GM23338 (cell line): ENCODE results near the gene ZNF219. TPM values are rescaled to one million over a fixed set of nuclear protein-coding genes. Genes with fewer than 3 reads are reported as not detected.

Experiments used
- ATAC-seq: fragments of 200-7000 bp; cut with Tn5 transposase; 3 replicates; pipeline ENCODE4 v1.9.1; 2020
- DNase-seq: peaks from one replicate; pipeline ENCODE4 v3.0.0-alpha.2; 2015; ENCODE audit warnings: low spot score
- H2AFZ ChIP-seq: fragments of 200-600 bp; sonication (generic); 2 replicates; pipeline ENCODE4 v1.8.0; 2016; ENCODE audit warnings: antibody characterized with exemption, mild to moderate bottlenecking, moderate library complexity
- H3F3A ChIP-seq: fragments of 200-600 bp; sonication (generic); replicated peaks from 2 replicates; pipeline ENCODE4 v1.8.0; 2017; ENCODE audit warnings: antibody characterized with exemption, mixed run types, low read depth
- H3K27ac ChIP-seq: fragments of 200-600 bp; sonication (generic); 2 replicates; pipeline ENCODE4 v1.6.1; 2016; ENCODE audit warnings: low read depth
- H3K27me3 ChIP-seq: fragments of 200-600 bp; sonication (generic); 2 replicates; pipeline ENCODE4 v1.8.0; 2016; ENCODE audit warnings: mild to moderate bottlenecking, mixed run types, moderate library complexity; ENCODE audit not compliant: insufficient read depth
- H3K36me3 ChIP-seq: fragments of 200-600 bp; sonication (generic); 2 replicates; pipeline ENCODE4 v1.8.0; 2016; ENCODE audit warnings: mild to moderate bottlenecking; ENCODE audit not compliant: insufficient read depth
- H3K4me1 ChIP-seq: fragments of 200-600 bp; sonication (generic); 2 replicates; pipeline ENCODE4 v1.8.0; 2016; ENCODE audit warnings: mild to moderate bottlenecking, moderate library complexity; ENCODE audit not compliant: insufficient read depth
- H3K4me2 ChIP-seq: fragments of 200-600 bp; sonication (generic); 2 replicates; pipeline ENCODE4 v1.7.1; 2017; ENCODE audit warnings: mixed run types
- H3K4me3 ChIP-seq: fragments of 200-600 bp; sonication (generic); 2 replicates; pipeline ENCODE4 v1.6.1; 2016; ENCODE audit warnings: mixed run types
- H3K79me2 ChIP-seq: fragments of 200-600 bp; sonication (generic); replicated peaks from 2 replicates; pipeline ENCODE4 v1.8.0; 2017; ENCODE audit warnings: mild to moderate bottlenecking; ENCODE audit not compliant: insufficient read depth
- H3K9me2 ChIP-seq: fragments of 200-600 bp; sonication (generic); 2 replicates; pipeline ENCODE4 v1.8.0; 2017; ENCODE audit not compliant: insufficient read depth
- H4K20me1 ChIP-seq: fragments of 200-600 bp; sonication (generic); replicated peaks from 2 replicates; pipeline ENCODE4 v1.8.0; 2017; ENCODE audit warnings: mild to moderate bottlenecking; ENCODE audit not compliant: insufficient read depth
- H3K27ac Mint-ChIP-seq: 2 replicates; pipeline ENCODE4 v1.8.0; 2020; ENCODE audit warnings: inconsistent platforms, mild to moderate bottlenecking, moderate library complexity, mixed read lengths
- H3K27me3 Mint-ChIP-seq: 3 replicates; pipeline ENCODE4 v1.8.0; 2022; ENCODE audit warnings: low read depth, mild to moderate bottlenecking, moderate library complexity, mixed read lengths, inconsistent platforms; ENCODE audit not compliant: insufficient read depth, poor library complexity
- H3K36me3 Mint-ChIP-seq: 3 replicates; pipeline ENCODE4 v1.8.0; 2021; ENCODE audit warnings: low read depth, mild to moderate bottlenecking, inconsistent platforms, moderate library complexity, mixed read lengths
- H3K4me1 Mint-ChIP-seq: 3 replicates; pipeline ENCODE4 v1.8.0; 2020; ENCODE audit warnings: mild to moderate bottlenecking, inconsistent platforms, mixed read lengths
- H3K4me3 Mint-ChIP-seq: 3 replicates; pipeline ENCODE4 v1.8.0; 2021; ENCODE audit warnings: moderate library complexity, mild to moderate bottlenecking, inconsistent platforms, mixed read lengths
- H3K9me3 Mint-ChIP-seq: 3 replicates; pipeline ENCODE4 v1.8.0; 2020; ENCODE audit warnings: moderate library complexity, mild to moderate bottlenecking, inconsistent platforms, mixed read lengths
- CREB1 ChIP-seq: fragments of 250-450 bp; sonication (Bioruptor Pico); IDR thresholded peaks from 2 replicates; pipeline ENCODE4 v1.5.0; 2020; ENCODE audit warnings: low read depth, mild to moderate bottlenecking, moderate library complexity
- CTCF ChIP-seq, 2 experiments: fragments of 200-600 bp in 1 of 2; sonication (generic) in 1 of 2; conservative IDR thresholded peaks; 2 replicates each; pipeline versions ENCODE4 v1.5.1 to v1.6.1; 2016 to 2017; ENCODE audit warnings: antibody characterized with exemption in 2 of 2, low read depth in 2 of 2, mild to moderate bottlenecking in 2 of 2, moderate library complexity in 1 of 2
- JUNB ChIP-seq: IDR thresholded peaks from one replicate; pipeline ENCODE4 v1.6.1; 2016; ENCODE audit warnings: antibody characterized with exemption; ENCODE audit not compliant: unreplicated experiment
- POLR2AphosphoS5 ChIP-seq: IDR thresholded peaks from 2 replicates; pipeline ENCODE4 v1.6.1; 2016; ENCODE audit warnings: antibody characterized with exemption, low read depth
- REST ChIP-seq: IDR thresholded peaks from one replicate; pipeline ENCODE4 v1.6.1; 2018; ENCODE audit warnings: antibody characterized with exemption; ENCODE audit not compliant: unreplicated experiment
- STAT1 ChIP-seq: IDR thresholded peaks from one replicate; pipeline ENCODE4 v1.6.1; 2016; ENCODE audit warnings: antibody characterized with exemption; ENCODE audit not compliant: unreplicated experiment
- ZNF114 ChIP-seq: fragments of 250-450 bp; sonication (Bioruptor Pico); IDR thresholded peaks from 2 replicates; pipeline ENCODE4 v1.5.0; 2020; ENCODE audit warnings: mild to moderate bottlenecking, moderate library complexity
- ZNF331 ChIP-seq: fragments of 250-450 bp; sonication (Bioruptor Pico); IDR thresholded peaks from 2 replicates; pipeline ENCODE4 v1.5.0; 2020; ENCODE audit warnings: low read depth, mild to moderate bottlenecking, moderate library complexity
- polyA plus RNA-seq: library from polyadenylated mRNA; unstranded; fragments of >200 nt; fragmentation: Nextera tagmentation; extraction: Ambion mirVana; gene quantifications from 2 replicates; pipeline ENCODE4 v1.2.1, GENCODE V29; 2016
- total RNA-seq: library from RNA; depleted of rRNA; stranded (reverse); fragments of >200 nt; shearing (Covaris generic); gene quantifications from 2 replicates; pipeline ENCODE4 v1.2.3, GENCODE V29; 2014

Gene ZNF219
- total and polyA plus RNA-seq, 2 experiments from 2014 or later: 37.7 to 153 TPM

- no peak for TF ChIP-seq REST
- TF ChIP-seq STAT1: no peak
- TF ChIP-seq ZNF114: no peak
- no peak for TF ChIP-seq CTCF (conservative IDR thresholded peaks at IDR 0.05; ENCODE audit: low read depth in 2 of 2)
Observed at GRCh38 chr14:21088687-21089086, 9.8 kb downstream of the ZNF219 start (continued).

- H3K4me3 ChIP-seq: no peak overlapping the region
- no peak overlapping the region for H3K4me2 ChIP-seq
- no peaks in the 10 kb centered on the region for H3K27me3 ChIP-seq
- peaks cover 22% of the 10 kb centered on the region for H4K20me1 ChIP-seq
- Mint-ChIP-seq H3K9me3 (peaks cover 4% of the 10 kb centered on the region; the same call in 2 of the 3 replicates), H3K36me3 (peaks cover 86% of the 10 kb centered on the region), H3K27ac (peak overlapping the region; percentile 78; the same call in 1 of the 2 replicates), H3K4me1 (peaks cover 40% of the 10 kb centered on the region), H3K27me3 (peaks cover 34% of the 10 kb centered on the region), H3K4me3 (no peak overlapping the region)
- peak; percentile 9 for ATAC-seq
- peak; percentile 97 for DNase-seq
- no peaks in the 10 kb centered on the region for H3K9me2 ChIP-seq
- H3K27ac ChIP-seq: no peak overlapping the region
- H3K4me1 ChIP-seq: peaks cover 12% of the 10 kb centered on the region; the same call in 1 of the 2 replicates
- peaks cover 24% of the 10 kb centered on the region for H3F3A ChIP-seq
- peaks cover 3% of the 10 kb centered on the region; the same call in 1 of the 2 replicates for H3K79me2 ChIP-seq
- H3K36me3 ChIP-seq: peaks cover 26% of the 10 kb centered on the region
- TF ChIP-seq CREB1 (CRISPR knock-in tag) (0 out of 2 replicates have a peak, but pooled peaks have one; percentile 43), POLR2AphosphoS5 (no peak; the same call in 1 of the 2 replicates)
- no peak overlapping the region for H2AFZ ChIP-seq
Observed at GRCh38 chr14:21087294-21088091, 11.0 kb downstream of the ZNF219 start.

GRCh38 chr14:21086908-21087293 lies 11.6 kb downstream of the ZNF219 start:
- peaks cover 12% of the 10 kb centered on the region; the same call in 1 of the 2 replicates for H3K4me1 ChIP-seq
- H3K36me3 Mint-ChIP-seq: peaks cover 89% of the 10 kb centered on the region
- H2AFZ ChIP-seq: no peak overlapping the region
- ATAC-seq: no peak
- no peaks in the 10 kb centered on the region for H3K27me3 ChIP-seq
- DNase-seq: no peak
- no peak overlapping the region for H3K4me2 ChIP-seq
- peak overlapping the region; percentile 25; the same call in 1 of the 2 replicates for H3K27ac Mint-ChIP-seq
- H3K9me3 Mint-ChIP-seq: peaks cover 4% of the 10 kb centered on the region; the same call in 2 of the 3 replicates
- H4K20me1 ChIP-seq: peaks cover 22% of the 10 kb centered on the region
- H3K4me1 Mint-ChIP-seq: peaks cover 38% of the 10 kb centered on the region
- no peak overlapping the region; the same call in 2 of the 3 replicates for H3K4me3 Mint-ChIP-seq
- H3K79me2 ChIP-seq: no peaks in the 10 kb centered on the region; the same call in 1 of the 2 replicates
- H3K4me3 ChIP-seq: no peak overlapping the region
- no peaks in the 10 kb centered on the region for H3K9me2 ChIP-seq
- peaks cover 21% of the 10 kb centered on the region for H3K36me3 ChIP-seq
- H3K27ac ChIP-seq: peak overlapping the region; percentile 11; the same call in 1 of the 2 replicates
- peaks cover 24% of the 10 kb centered on the region for H3F3A ChIP-seq
- H3K27me3 Mint-ChIP-seq: peaks cover 32% of the 10 kb centered on the region
- TF ChIP-seq JUNB (no peak), ZNF331 (no peak), CREB1 (CRISPR knock-in tag) (no peak), ZNF114 (no peak), REST (no peak)
